Measurements from ENCODE around the gene KCNMB2.

- TF ChIP-seq CTCF (IDR thresholded peaks at IDR 0.05): no peak
- no peak for TF ChIP-seq POLR2A (IDR thresholded peaks at IDR 0.05)
Measured at GRCh38 chr3:178634975-178635374, 98.7 kb downstream of the KCNMB2 start.

Measured in upper lobe of left lung (tissue), 4 donors.